Measurements from ENCODE around the gene ETS2. TPM values are rescaled to one million over a fixed set of nuclear protein-coding genes. Genes with fewer than 3 reads are reported as not detected.

ETS2 gene
- total RNA-seq, 2 donors from 2014 or later, result 31.4 to 37.2 TPM

GRCh38 chr21:38813143-38813542 lies 7.4 kb downstream of the ETS2 start:
- no peak for TF ChIP-seq CTCF (IDR thresholded peaks at IDR 0.05)
- Histone ChIP-seq H3K36me3 (peaks cover 73% of the 10 kb centered on the region), H3K4me1 (peaks cover 0 to 43% of the 10 kb centered on the region in 2 donors), H3K27me3 (no peaks in the 10 kb centered on the region), H3K27ac (peak overlapping the region; percentile 50 to 99), H3K9me3 (no peaks in the 10 kb centered on the region), H3K4me3 (no peak overlapping the region)
- DNase-seq (ENCODE audit: low spot score), result no peak

- Histone ChIP-seq H3K4me1 (peaks cover 0 to 42% of the 10 kb centered on the region in 2 donors), H3K9me3 (no peaks in the 10 kb centered on the region), H3K36me3 (peaks cover 77% of the 10 kb centered on the region), H3K4me3 (no peak overlapping the region), H3K27me3 (no peaks in the 10 kb centered on the region), H3K27ac (peak overlapping the region; percentile 50 to 99)
- DNase-seq (ENCODE audit: low spot score), result no peak
- TF ChIP-seq CTCF (IDR thresholded peaks at IDR 0.05), result no peak
These were observed 7.8 kb downstream of the ETS2 start for GRCh38 chr21:38813547-38813946.

GRCh38 chr21:38814126-38815059 lies 8.7 kb downstream of the ETS2 start:
- Histone ChIP-seq H3K4me1 (peaks cover 0 to 35% of the 10 kb centered on the region in 2 donors), H3K9me3 (no peaks in the 10 kb centered on the region), H3K27me3 (no peaks in the 10 kb centered on the region), H3K4me3 (no peak overlapping the region), H3K36me3 (peaks cover 86% of the 10 kb centered on the region), H3K27ac (peak overlapping the region; percentile 33 to 99)
- DNase-seq (ENCODE audit: low spot score), result no peak
- no peak for TF ChIP-seq CTCF (IDR thresholded peaks at IDR 0.05)

GRCh38 chr21:38815060-38815405 lies 9.3 kb downstream of the ETS2 start:
- H3K36me3 ChIP-seq, result peaks cover 91% of the 10 kb centered on the region

GRCh38 chr21:38816400-38816977 lies 10.8 kb downstream of the ETS2 start:
- no peak for DNase-seq (ENCODE audit: low spot score)
- Histone ChIP-seq H3K4me3 (no peak overlapping the region), H3K27me3 (no peaks in the 10 kb centered on the region), H3K27ac (no peak overlapping the region), H3K9me3 (no peaks in the 10 kb centered on the region), H3K4me1 (peaks cover 0 to 23% of the 10 kb centered on the region in 2 donors), H3K36me3 (peaks cover 91% of the 10 kb centered on the region)
- TF ChIP-seq CTCF (IDR thresholded peaks at IDR 0.05), result no peak

More at GRCh38 chr21:38815060-38815405, 9.3 kb downstream of the ETS2 start:
- Histone ChIP-seq H3K9me3 (no peaks in the 10 kb centered on the region), H3K27ac (peak overlapping the region in 1 of 2 donors; percentile 33), H3K27me3 (no peaks in the 10 kb centered on the region), H3K4me3 (no peak overlapping the region), H3K4me1 (peaks cover 0 to 29% of the 10 kb centered on the region in 2 donors)
- no peak for TF ChIP-seq CTCF (IDR thresholded peaks at IDR 0.05)
- no peak for DNase-seq (ENCODE audit: low spot score)

Data from right atrium auricular region (tissue), 2 donors.